ENCODE results near the gene ANKH.

DNA sequence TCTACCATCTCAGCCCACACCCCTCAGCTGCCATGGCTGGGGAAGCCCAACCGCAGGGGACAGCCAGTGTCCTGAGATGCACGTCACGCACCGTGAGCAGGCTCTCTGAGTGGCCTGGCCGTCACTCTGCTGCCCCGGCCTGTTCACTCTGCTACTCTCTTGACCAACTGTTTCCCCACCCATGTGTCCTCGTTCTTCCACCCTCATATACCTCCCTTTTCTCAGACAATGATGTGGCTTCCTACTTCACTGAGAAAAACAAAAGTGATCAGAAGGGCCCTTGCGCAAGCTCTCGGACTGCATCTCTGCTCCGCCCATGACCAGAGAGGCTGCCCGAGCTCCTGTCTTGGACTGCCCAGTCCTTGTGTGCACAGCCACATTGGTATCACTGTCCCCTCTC, 159.4 kb downstream of the ANKH start:
- TF ChIP-seq, protein P1, sequence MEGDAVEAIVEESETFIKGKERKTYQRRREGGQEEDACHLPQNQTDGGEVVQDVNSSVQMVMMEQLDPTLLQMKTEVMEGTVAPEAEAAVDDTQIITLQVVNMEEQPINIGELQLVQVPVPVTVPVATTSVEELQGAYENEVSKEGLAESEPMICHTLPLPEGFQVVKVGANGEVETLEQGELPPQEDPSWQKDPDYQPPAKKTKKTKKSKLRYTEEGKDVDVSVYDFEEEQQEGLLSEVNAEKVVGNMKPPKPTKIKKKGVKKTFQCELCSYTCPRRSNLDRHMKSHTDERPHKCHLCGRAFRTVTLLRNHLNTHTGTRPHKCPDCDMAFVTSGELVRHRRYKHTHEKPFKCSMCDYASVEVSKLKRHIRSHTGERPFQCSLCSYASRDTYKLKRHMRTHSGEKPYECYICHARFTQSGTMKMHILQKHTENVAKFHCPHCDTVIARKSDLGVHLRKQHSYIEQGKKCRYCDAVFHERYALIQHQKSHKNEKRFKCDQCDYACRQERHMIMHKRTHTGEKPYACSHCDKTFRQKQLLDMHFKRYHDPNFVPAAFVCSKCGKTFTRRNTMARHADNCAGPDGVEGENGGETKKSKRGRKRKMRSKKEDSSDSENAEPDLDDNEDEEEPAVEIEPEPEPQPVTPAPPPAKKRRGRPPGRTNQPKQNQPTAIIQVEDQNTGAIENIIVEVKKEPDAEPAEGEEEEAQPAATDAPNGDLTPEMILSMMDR (IDR thresholded peaks at IDR 0.05), result no peak
- TF ChIP-seq EZH2 (IDR thresholded peaks at IDR 0.05; ENCODE audit: borderline replicate concordance, insufficient read depth, low read depth, low read length, poor library complexity, severe bottlenecking), result no peak
